Uterus (tissue), 4 donors: ENCODE results near the gene NEK10. TPM values are rescaled to one million over a fixed set of nuclear protein-coding genes. Genes with fewer than 3 reads are reported as not detected.

Experiments used
- DNase-seq, 2 donors: peaks; one replicate each; pipeline ENCODE4 v3.0.0-alpha.2; 2019 to 2020
- H3K27ac ChIP-seq, 2 donors: fragments of 200-600 bp; sonication (generic); 1 replicate in 1 of 2; 2 replicates in 1 of 2; pipeline ENCODE4 v1.5.1; 2016 to 2018
- H3K27me3 ChIP-seq, 2 donors: fragments of 200-600 bp; sonication (generic); one replicate each; pipeline ENCODE4 v1.5.1; 2018 to 2019; ENCODE audit warnings: control low read depth in 1 of 2
- H3K36me3 ChIP-seq, 2 donors: fragments of 200-600 bp; sonication (generic); one replicate each; pipeline ENCODE4 v1.5.1; 2019; ENCODE audit warnings: control low read depth in 1 of 2
- H3K4me1 ChIP-seq, 2 donors: fragments of 200-600 bp; sonication (generic); one replicate each; pipeline ENCODE4 v1.5.1; 2018 to 2019; ENCODE audit warnings: control low read depth in 1 of 2
- H3K4me3 ChIP-seq, 2 donors: fragments of 200-600 bp; sonication (generic); 1 replicate in 1 of 2; 2 replicates in 1 of 2; pipeline ENCODE4 v1.5.1; 2018 to 2019; ENCODE audit warnings: mild to moderate bottlenecking in 1 of 2
- H3K9me3 ChIP-seq, 2 donors: fragments of 200-600 bp; sonication (generic); one replicate each; pipeline ENCODE4 v1.5.1; 2019; ENCODE audit warnings: control low read depth in 1 of 2
- POLR2A ChIP-seq, 2 donors: fragments of 450-650 bp; IDR thresholded peaks; one replicate each; pipeline ENCODE4 v1.6.1; 2016; ENCODE audit warnings: antibody characterized with exemption in 2 of 2, mild to moderate bottlenecking in 1 of 2, moderate library complexity in 1 of 2
- intact Hi-C: fragments of 100-400 bp; cut with DNase I; formaldehyde crosslinking; loops from one replicate; pipeline ENCODE4 v1.15.1; 2023; ENCODE audit warnings: low total_unique reads
- total RNA-seq, 4 donors: library from RNA; depleted of rRNA in 3 of 4; stranded (reverse); fragments of >200 nt in 3 of 4; gene quantifications; one replicate each; pipeline versions ENCODE4 v1.1.0 to v1.2.4, GENCODE V29; 2014 to 2023
- TF ChIP-seq, protein P1 (sequence below), 4 experiments: fragments of 200-600 bp in 2 of 4; fragments of 450-650 bp in 2 of 4; sonication (generic) in 2 of 4; IDR thresholded peaks; one replicate each; pipeline ENCODE4 v1.5.1; 2016 to 2019; ENCODE audit warnings: antibody characterized with exemption in 4 of 4, mild to moderate bottlenecking in 2 of 4, moderate library complexity in 1 of 4
- donor health status: DM: yes; HTN: yes; CAD: no.

Gene NEK10
- total RNA-seq, 4 donors from 2014 or later = under 0.01 to 8.3 (median 0.83) TPM

DNA sequence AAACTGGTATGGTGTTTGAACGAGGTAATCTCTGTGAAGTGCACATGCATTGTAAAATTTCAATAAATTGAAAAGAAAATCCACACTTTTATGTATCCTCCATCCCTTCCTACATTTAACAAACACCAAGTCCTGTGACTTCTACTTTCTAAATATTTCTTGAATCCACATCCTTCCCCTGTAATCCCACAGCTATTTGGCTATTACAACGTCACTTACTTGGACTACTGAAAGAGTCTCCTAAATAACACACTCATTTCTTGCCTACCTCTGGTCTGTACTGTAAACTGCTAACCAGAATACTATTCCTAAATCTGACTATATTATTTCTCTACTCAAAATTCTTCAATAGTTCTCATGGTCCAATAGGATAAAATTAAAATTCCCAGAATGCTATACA is 176.1 kb downstream of the NEK10 start:
- DNase-seq = no peak
- no peaks in the 10 kb centered on the region for H3K4me1 ChIP-seq

GRCh38 chr3:27186013-27186412 is 183.2 kb downstream of the NEK10 start:
- TF ChIP-seq POLR2A (IDR thresholded peaks at IDR 0.05) = no peak
- TF ChIP-seq, protein P1, sequence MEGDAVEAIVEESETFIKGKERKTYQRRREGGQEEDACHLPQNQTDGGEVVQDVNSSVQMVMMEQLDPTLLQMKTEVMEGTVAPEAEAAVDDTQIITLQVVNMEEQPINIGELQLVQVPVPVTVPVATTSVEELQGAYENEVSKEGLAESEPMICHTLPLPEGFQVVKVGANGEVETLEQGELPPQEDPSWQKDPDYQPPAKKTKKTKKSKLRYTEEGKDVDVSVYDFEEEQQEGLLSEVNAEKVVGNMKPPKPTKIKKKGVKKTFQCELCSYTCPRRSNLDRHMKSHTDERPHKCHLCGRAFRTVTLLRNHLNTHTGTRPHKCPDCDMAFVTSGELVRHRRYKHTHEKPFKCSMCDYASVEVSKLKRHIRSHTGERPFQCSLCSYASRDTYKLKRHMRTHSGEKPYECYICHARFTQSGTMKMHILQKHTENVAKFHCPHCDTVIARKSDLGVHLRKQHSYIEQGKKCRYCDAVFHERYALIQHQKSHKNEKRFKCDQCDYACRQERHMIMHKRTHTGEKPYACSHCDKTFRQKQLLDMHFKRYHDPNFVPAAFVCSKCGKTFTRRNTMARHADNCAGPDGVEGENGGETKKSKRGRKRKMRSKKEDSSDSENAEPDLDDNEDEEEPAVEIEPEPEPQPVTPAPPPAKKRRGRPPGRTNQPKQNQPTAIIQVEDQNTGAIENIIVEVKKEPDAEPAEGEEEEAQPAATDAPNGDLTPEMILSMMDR (IDR thresholded peaks at IDR 0.05) = no peak
- Histone ChIP-seq H3K36me3 (no peaks in the 10 kb centered on the region), H3K27ac (no peak overlapping the region), H3K27me3 (no peaks in the 10 kb centered on the region), H3K4me1 (no peaks in the 10 kb centered on the region), H3K9me3 (no peaks in the 10 kb centered on the region), H3K4me3 (no peak overlapping the region)
- intact Hi-C loops = no loop called here
- no peak for DNase-seq

More for the DNA sequence above, 176.1 kb downstream of the NEK10 start:
- intact Hi-C loops = no loop called here
- H3K27ac ChIP-seq = no peak overlapping the region
- H3K9me3 ChIP-seq = no peaks in the 10 kb centered on the region
- no peak for TF ChIP-seq POLR2A (IDR thresholded peaks at IDR 0.05)
- TF ChIP-seq, protein P1 (IDR thresholded peaks at IDR 0.05) = no peak
- H3K36me3 ChIP-seq = no peaks in the 10 kb centered on the region
- H3K27me3 ChIP-seq = no peaks in the 10 kb centered on the region
- no peak overlapping the region for H3K4me3 ChIP-seq

DNA sequence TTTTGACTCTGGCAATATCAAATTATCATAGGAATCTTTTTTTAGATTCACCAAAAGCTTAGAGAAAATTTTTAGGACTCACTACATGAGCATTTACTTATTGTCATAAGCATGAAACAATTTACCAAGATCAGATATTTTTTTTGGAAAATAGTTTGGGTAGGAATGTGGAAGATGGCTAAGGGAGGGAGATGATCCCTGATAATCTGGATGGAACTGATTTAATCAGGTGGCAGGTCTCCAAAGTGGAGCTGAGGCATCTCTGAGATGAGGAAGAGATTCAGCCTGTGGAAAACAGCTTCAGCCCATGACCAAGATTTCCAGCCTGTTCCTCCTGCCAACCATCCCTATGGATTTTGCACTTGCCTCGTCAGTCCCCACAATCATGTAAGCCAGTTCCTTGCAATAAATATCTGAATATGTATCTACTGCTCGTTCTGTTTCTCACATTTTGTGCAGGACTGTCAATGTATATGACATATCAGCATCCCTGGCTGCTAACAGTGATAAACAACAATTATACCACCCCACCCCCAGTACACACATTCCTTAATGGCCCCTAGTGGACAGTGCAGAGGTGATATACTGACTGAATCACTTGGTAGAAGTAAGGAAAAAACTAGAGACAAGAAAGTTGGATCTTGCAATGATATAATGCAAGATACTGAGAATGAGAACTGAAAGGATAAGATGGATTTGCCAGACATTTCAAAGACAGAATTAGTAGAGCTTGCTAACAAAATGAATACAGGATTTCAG is 183.8 kb downstream of the NEK10 start:
- TF ChIP-seq POLR2A (IDR thresholded peaks at IDR 0.05) = no peak
- TF ChIP-seq, protein P1 (IDR thresholded peaks at IDR 0.05) = no peak
- H3K4me3 ChIP-seq = no peak overlapping the region

DNA sequence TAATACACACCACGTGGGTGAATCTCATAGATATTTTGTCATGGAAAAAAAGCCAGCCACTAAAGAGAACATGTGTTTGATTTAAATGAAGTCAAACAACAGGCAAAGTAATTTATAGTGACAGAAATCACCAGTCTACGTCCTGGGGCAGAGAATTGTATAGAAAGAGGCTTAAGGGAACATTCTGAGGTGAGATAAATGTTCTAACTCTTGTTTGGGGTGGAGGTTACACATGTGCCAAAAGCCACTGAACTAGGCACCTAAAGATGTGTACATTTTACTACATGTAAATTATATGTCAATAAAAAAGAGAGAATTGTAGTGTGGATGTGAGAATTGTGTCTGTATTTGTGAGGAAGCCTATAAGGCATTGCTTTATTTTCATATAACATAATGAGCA is 184.9 kb downstream of the NEK10 start:
- H3K9me3 ChIP-seq = no peaks in the 10 kb centered on the region
- no peaks in the 10 kb centered on the region for H3K36me3 ChIP-seq
- no peaks in the 10 kb centered on the region for H3K4me1 ChIP-seq
- no peak for TF ChIP-seq POLR2A (IDR thresholded peaks at IDR 0.05)
- TF ChIP-seq, protein P1 (IDR thresholded peaks at IDR 0.05) = no peak
- no peaks in the 10 kb centered on the region for H3K27me3 ChIP-seq
- no peak for DNase-seq
- H3K4me3 ChIP-seq = no peak overlapping the region
- intact Hi-C loops = no loop called here
- no peak overlapping the region for H3K27ac ChIP-seq

More for the DNA sequence above, 183.8 kb downstream of the NEK10 start:
- H3K27ac ChIP-seq = no peak overlapping the region
- DNase-seq = no peak
- H3K36me3 ChIP-seq = no peaks in the 10 kb centered on the region
- intact Hi-C loops = no loop called here
- H3K4me1 ChIP-seq = no peaks in the 10 kb centered on the region
- no peaks in the 10 kb centered on the region for H3K27me3 ChIP-seq
- no peaks in the 10 kb centered on the region for H3K9me3 ChIP-seq

DNA sequence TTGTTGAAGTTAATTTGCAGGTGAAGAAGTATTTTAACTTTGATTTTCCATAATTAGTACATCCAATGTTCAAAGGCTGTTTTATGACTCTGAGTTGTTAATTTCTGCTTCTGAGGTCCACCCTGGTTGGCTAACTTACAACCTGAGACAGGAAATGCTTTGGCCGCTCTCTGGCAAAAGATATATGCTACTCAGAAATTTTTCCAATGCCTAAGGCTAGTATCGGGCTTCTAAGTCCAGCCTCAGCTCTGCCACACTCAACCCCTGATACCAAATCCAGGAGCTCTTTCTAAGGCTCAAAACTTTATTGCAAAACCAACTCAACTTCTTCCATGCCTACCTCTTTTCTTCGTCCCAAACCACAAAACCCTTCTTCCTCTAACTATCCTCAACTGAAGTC is 192.9 kb downstream of the NEK10 start:
- H3K27me3 ChIP-seq = no peaks in the 10 kb centered on the region
- H3K4me3 ChIP-seq = no peak overlapping the region

More for the DNA sequence above, 192.9 kb downstream of the NEK10 start:
- Histone ChIP-seq H3K4me1 (no peaks in the 10 kb centered on the region), H3K27ac (no peak overlapping the region), H3K36me3 (no peaks in the 10 kb centered on the region), H3K9me3 (no peaks in the 10 kb centered on the region)
- TF ChIP-seq POLR2A (IDR thresholded peaks at IDR 0.05) = no peak
- TF ChIP-seq, protein P1 (IDR thresholded peaks at IDR 0.05) = no peak
- intact Hi-C loops = no loop called here
- DNase-seq = no peak
